SK-N-SH (cell line): ENCODE results near the gene BAIAP3.

Source experiments
- CTCF ChIP-seq: fragments of 200-600 bp; sonication (generic); IDR thresholded peaks from 2 replicates; pipeline ENCODE4 v1.6.1; 2017; ENCODE audit warnings: antibody characterized with exemption, mild to moderate bottlenecking, moderate library complexity
- EZH2phosphoT487 ChIP-seq: fragments of 200-600 bp; sonication (generic); IDR thresholded peaks from 2 replicates; pipeline ENCODE4 v1.6.1; 2017; ENCODE audit warnings: low read depth, mixed run types, mild to moderate bottlenecking, antibody characterized with exemption, moderate library complexity, borderline replicate concordance
- POLR2AphosphoS5 ChIP-seq: IDR thresholded peaks from 2 replicates; pipeline ENCODE4 v1.6.1; 2012; ENCODE audit warnings: low read depth, low read length
- RAD21 ChIP-seq: IDR thresholded peaks from 2 replicates; pipeline ENCODE4 v1.6.1; 2012; ENCODE audit warnings: mild to moderate bottlenecking, low read length
- TAF1 ChIP-seq: IDR thresholded peaks from 2 replicates; pipeline ENCODE4 v1.6.1; 2012; ENCODE audit warnings: low read depth, mild to moderate bottlenecking, low read length, moderate library complexity, borderline replicate concordance

- TF ChIP-seq TAF1 (no peak), CTCF (no peak), EZH2phosphoT487 (no peak), POLR2AphosphoS5 (no peak), RAD21 (no peak)
Observed at GRCh38 chr16:1393613-1394176, 60.2 kb downstream of the BAIAP3 start.
